GM18868 (cell line): Measurements from ENCODE around the gene FAM135A.
"Not testable (repeated sequence)": the region's sequence is repeated elsewhere in the genome, so short reads cannot be mapped to it uniquely, and the experiment has no call there.

ENCODE experiments used
- ATAC-seq: cut with Tn5 transposase; IDR thresholded peaks from one replicate; pipeline ENCODE4 v1.9.1; 2021; ENCODE audit warnings: mild to moderate bottlenecking, moderate library complexity; ENCODE audit not compliant: unreplicated experiment

The FAM135A gene

GRCh38 chr6:70456735-70457134, 43.4 kb downstream of the FAM135A start:
- ATAC-seq, result no peak

- no peak for ATAC-seq
Measured at GRCh38 chr6:70459235-70459634, 45.9 kb downstream of the FAM135A start.

- not testable (repeated sequence) for ATAC-seq
Measured at GRCh38 chr6:70459699-70460098, 46.4 kb downstream of the FAM135A start.

- no peak for ATAC-seq
Measured at GRCh38 chr6:70470016-70470415, 56.7 kb downstream of the FAM135A start.

GRCh38 chr6:70470510-70470909, 57.2 kb downstream of the FAM135A start:
- not testable (repeated sequence) for ATAC-seq

- ATAC-seq, result no peak
Measured at GRCh38 chr6:70474751-70475150, 61.4 kb downstream of the FAM135A start.

GRCh38 chr6:70479236-70479635, 65.9 kb downstream of the FAM135A start:
- no peak for ATAC-seq

- not testable (repeated sequence) for ATAC-seq
Measured at GRCh38 chr6:70486638-70487037, 73.3 kb downstream of the FAM135A start.

- ATAC-seq, result no peak
Measured at GRCh38 chr6:70489364-70489763, 76.1 kb downstream of the FAM135A start.

- ATAC-seq, result no peak
Measured at GRCh38 chr6:70494833-70495232, 81.5 kb downstream of the FAM135A start.

- ATAC-seq, result not testable (repeated sequence)
Measured at GRCh38 chr6:70495790-70496189, 82.5 kb downstream of the FAM135A start.

GRCh38 chr6:70502484-70502883, 89.2 kb downstream of the FAM135A start:
- no peak for ATAC-seq

GRCh38 chr6:70503813-70504465, 90.6 kb downstream of the FAM135A start:
- ATAC-seq, result no peak

- ATAC-seq, result no peak
Measured at GRCh38 chr6:70506321-70506720, 93.0 kb downstream of the FAM135A start.

GRCh38 chr6:70507161-70507560, 93.9 kb downstream of the FAM135A start:
- no peak for ATAC-seq

- no peak for ATAC-seq
Measured at GRCh38 chr6:70508953-70509352, 95.6 kb downstream of the FAM135A start.

GRCh38 chr6:70510600-70510999, 97.3 kb downstream of the FAM135A start:
- ATAC-seq, result no peak

- ATAC-seq, result no peak
Measured at GRCh38 chr6:70518723-70519122, 105.4 kb downstream of the FAM135A start.

GRCh38 chr6:70520575-70520974, 107.3 kb downstream of the FAM135A start:
- no peak for ATAC-seq

GRCh38 chr6:70524721-70525286, 111.5 kb downstream of the FAM135A start:
- ATAC-seq, result no peak

- ATAC-seq, result no peak
Measured at GRCh38 chr6:70527071-70527737, 113.9 kb downstream of the FAM135A start.

- no peak for ATAC-seq
Measured at GRCh38 chr6:70530023-70530422, 116.7 kb downstream of the FAM135A start.
